H1 (cell line): ENCODE measurements around the gene LIG4. TPM values are rescaled to one million over a fixed set of nuclear protein-coding genes. Genes with fewer than 3 reads are reported as not detected.

Experiments used
- CTCF ChIA-PET: fragments of 300-600 bp; sonication (Branson Sonifier 250); formaldehyde crosslinking; loops from one replicate; lab custom pipeline; 2021; ENCODE audit not compliant: partially characterized antibody; lab: Charles Lee
- POLR2A ChIA-PET: fragments of 300-600 bp; sonication (Branson Sonifier 250); formaldehyde crosslinking; loops from one replicate; lab custom pipeline; 2021; ENCODE audit warnings: inconsistent platforms; ENCODE audit not compliant: partially characterized antibody; lab: Charles Lee
- DNase-seq, 2 experiments: peaks; one replicate each; pipeline versions ENCODE4 v3.0.0 to v3.0.0-alpha.2; 2010 to 2022; ENCODE audit warnings: low spot score in 2 of 2, low read depth in 1 of 2, mixed read lengths in 1 of 2
- FAIRE-seq: peaks from 2 replicates; lab custom pipeline; 2011; peaks lifted over from hg19 to GRCh38; lab: Jason Lieb, UNC
- H2AFZ ChIP-seq: 2 replicates; pipeline ENCODE4 v1.8.1; 2012; ENCODE audit warnings: low read length, inconsistent platforms
- H2AK5ac ChIP-seq: 2 replicates; pipeline ENCODE4 v1.6.1; 2013; ENCODE audit warnings: low read depth, low read length
- H2BK120ac ChIP-seq: replicated peaks from 2 replicates; pipeline ENCODE3; 2013; ENCODE audit warnings: low read depth, low read length, inconsistent platforms
- H2BK12ac ChIP-seq: 2 replicates; pipeline ENCODE4 v1.6.1; 2013; ENCODE audit warnings: low read depth, low read length
- H2BK15ac ChIP-seq: 2 replicates; pipeline ENCODE4 v1.6.1; 2013; ENCODE audit warnings: low read length
- H2BK20ac ChIP-seq: 2 replicates; pipeline ENCODE4 v1.6.1; 2013; ENCODE audit warnings: low read length
- H2BK5ac ChIP-seq: 2 replicates; pipeline ENCODE4 v1.6.1; 2013; ENCODE audit warnings: low read depth, low read length
- H3K14ac ChIP-seq: 2 replicates; pipeline ENCODE4 v1.6.1; 2013; ENCODE audit warnings: inconsistent platforms; ENCODE audit not compliant: insufficient read length
- H3K18ac ChIP-seq: 2 replicates; pipeline ENCODE4 v1.6.1; 2013; ENCODE audit warnings: low read length; ENCODE audit errors: extremely low read depth
- H3K23ac ChIP-seq: 2 replicates; pipeline ENCODE4 v1.6.1; 2013; ENCODE audit warnings: inconsistent platforms; ENCODE audit not compliant: insufficient read length
- H3K23me2 ChIP-seq: 2 replicates; pipeline ENCODE4 v1.6.1; 2013; ENCODE audit warnings: low read depth, low read length
- H3K27ac ChIP-seq: 2 replicates; pipeline ENCODE4 v1.6.1; 2011; ENCODE audit warnings: low read depth, low read length, inconsistent platforms
- H3K27me3 ChIP-seq, 4 experiments: replicated peaks in 1 of 4; 1 replicate in 1 of 4; 2 replicates in 3 of 4; pipeline versions ENCODE4 v1.6.1 to v1.8.1; 2011 to 2013; ENCODE audit warnings: low read length in 3 of 4, mild to moderate bottlenecking in 3 of 4, inconsistent platforms in 2 of 4, mixed read lengths in 2 of 4, moderate library complexity in 1 of 4; ENCODE audit not compliant: control insufficient read depth in 3 of 4, insufficient read depth in 3 of 4; ENCODE audit errors: extremely low read depth in 1 of 4
- H3K36me3 ChIP-seq, 4 experiments: 2 replicates each; pipeline versions ENCODE4 v1.6.1 to v1.8.1; 2011 to 2013; ENCODE audit warnings: mild to moderate bottlenecking in 4 of 4, low read length in 3 of 4, moderate library complexity in 2 of 4, control low read depth in 1 of 4, inconsistent platforms in 1 of 4; ENCODE audit not compliant: insufficient read depth in 4 of 4, control insufficient read depth in 2 of 4
- H3K4ac ChIP-seq: replicated peaks from 2 replicates; pipeline ENCODE3; 2013; ENCODE audit warnings: low read length, low read depth, mixed read lengths, inconsistent platforms; ENCODE audit not compliant: insufficient read length
- H3K4me1 ChIP-seq, 4 experiments: replicated peaks in 1 of 4; 1 replicate in 1 of 4; 2 replicates in 3 of 4; pipeline versions ENCODE4 v1.6.1 to v1.8.1; 2011 to 2013; ENCODE audit warnings: low read length in 3 of 4, inconsistent platforms in 2 of 4, mixed read lengths in 1 of 4; ENCODE audit not compliant: insufficient read depth in 4 of 4, control insufficient read depth in 3 of 4
- H3K4me2 ChIP-seq, 2 experiments: 2 replicates each; pipeline versions ENCODE4 v1.6.1 to v1.8.1; 2011 to 2013; ENCODE audit warnings: low read depth in 2 of 2, low read length in 2 of 2, control low read depth in 1 of 2, inconsistent platforms in 1 of 2, mild to moderate bottlenecking in 1 of 2; ENCODE audit not compliant: insufficient read depth in 1 of 2
- H3K4me3 ChIP-seq, 4 experiments: fragments of 200-600, 300-600 bp in 1 of 4; sonication (generic), shearing (Covaris generic), sonication (Bioruptor Twin) in 1 of 4; 2 replicates each; pipeline versions ENCODE4 v1.5.1 to v1.8.1; 2011 to 2016; ENCODE audit warnings: low read length in 4 of 4, low read depth in 3 of 4, control low read depth in 2 of 4, inconsistent platforms in 2 of 4, mild to moderate bottlenecking in 2 of 4, mixed read lengths in 1 of 4, moderate library complexity in 1 of 4; ENCODE audit not compliant: insufficient read depth in 2 of 4; ENCODE audit errors: extremely low read depth in 1 of 4
- H3K56ac ChIP-seq: replicated peaks from 2 replicates; pipeline ENCODE3; 2013; ENCODE audit warnings: low read depth, mild to moderate bottlenecking, mixed read lengths, low read length, inconsistent platforms; ENCODE audit not compliant: insufficient read length
- H3K79me1 ChIP-seq: 2 replicates; pipeline ENCODE4 v1.6.1; 2013; ENCODE audit warnings: low read depth, low read length, control low read depth
- H3K79me2 ChIP-seq, 2 experiments: 2 replicates each; pipeline versions ENCODE4 v1.6.1 to v1.8.1; 2012 to 2013; ENCODE audit warnings: low read length in 2 of 2, mild to moderate bottlenecking in 2 of 2, inconsistent platforms in 1 of 2; ENCODE audit not compliant: insufficient read depth in 2 of 2, control insufficient read depth in 1 of 2
- H3K9ac ChIP-seq, 4 experiments: replicated peaks in 1 of 4; 1 replicate in 1 of 4; 2 replicates in 3 of 4; pipeline versions ENCODE4 v1.6.1 to v1.8.1; 2011 to 2013; ENCODE audit warnings: low read depth in 3 of 4, low read length in 3 of 4, control low read depth in 2 of 4, mild to moderate bottlenecking in 2 of 4, moderate library complexity in 2 of 4, inconsistent platforms in 1 of 4; ENCODE audit errors: extremely low read depth in 1 of 4
- H3K9me3 ChIP-seq, 2 experiments: 2 replicates each; pipeline versions ENCODE4 v1.6.1 to v1.8.1; 2012 to 2013; ENCODE audit warnings: mild to moderate bottlenecking in 2 of 2, moderate library complexity in 2 of 2, control low read depth in 1 of 2, inconsistent platforms in 1 of 2, low read depth in 1 of 2, low read length in 1 of 2, mixed read lengths in 1 of 2; ENCODE audit not compliant: insufficient read depth in 2 of 2
- H4K20me1 ChIP-seq, 2 experiments: replicated peaks in 1 of 2; 2 replicates each; pipeline versions ENCODE3 to v1.8.1; 2011 to 2013; ENCODE audit warnings: inconsistent platforms in 2 of 2, low read length in 2 of 2, mild to moderate bottlenecking in 1 of 2; ENCODE audit not compliant: insufficient read depth in 2 of 2, control insufficient read depth in 1 of 2
- H4K5ac ChIP-seq: 2 replicates; pipeline ENCODE4 v1.6.1; 2013; ENCODE audit warnings: low read length, low read depth, mixed read lengths, inconsistent platforms; ENCODE audit not compliant: insufficient read length
- H4K8ac ChIP-seq: 2 replicates; pipeline ENCODE4 v1.8.0; 2013; ENCODE audit warnings: mild to moderate bottlenecking, moderate library complexity, low read length, inconsistent platforms; ENCODE audit not compliant: insufficient read depth; ENCODE audit errors: extremely low read depth
- H4K91ac ChIP-seq: replicated peaks from 2 replicates; pipeline ENCODE3; 2013; ENCODE audit warnings: low read length, mixed read lengths, inconsistent platforms; ENCODE audit not compliant: insufficient read length
- BCL11A ChIP-seq, 2 experiments: IDR thresholded peaks; one replicate each; pipeline ENCODE4 v1.6.1; 2011; ENCODE audit warnings: low read depth in 2 of 2, low read length in 2 of 2, mild to moderate bottlenecking in 2 of 2
- CBX5 ChIP-seq: fragments of 300-800, 300-1000 bp; sonication (generic); IDR thresholded peaks from 2 replicates; pipeline ENCODE4 v1.7.1; 2016; ENCODE audit warnings: antibody characterized with exemption, low read length, low read depth
- EZH2 ChIP-seq: fragments of 200-600 bp; sonication (generic); IDR thresholded peaks from 2 replicates; pipeline ENCODE4 v1.7.1; 2012; ENCODE audit warnings: low read depth, mild to moderate bottlenecking, moderate library complexity, low read length, inconsistent platforms; ENCODE audit not compliant: severe bottlenecking
- RBBP5 ChIP-seq: IDR thresholded peaks from 2 replicates; pipeline ENCODE4 v1.7.1; 2012; ENCODE audit warnings: low read depth, mild to moderate bottlenecking, inconsistent platforms, low read length, moderate library complexity, borderline replicate concordance
- RFX5 ChIP-seq: IDR thresholded peaks from 2 replicates; pipeline ENCODE4 v1.6.1; 2011; ENCODE audit warnings: low read depth, low read length, improper control_type of control experiment, borderline replicate concordance
- TEAD4 ChIP-seq: IDR thresholded peaks from 2 replicates; pipeline ENCODE4 v1.6.1; 2012; ENCODE audit warnings: low read depth, low read length, inconsistent platforms, mixed read lengths
- WGBS, 2 experiments: shearing (Covaris generic) in 1 of 2; methylation state at CpG; one replicate each; pipeline versions ENCODE4 v1.1.6 to v1.1.7; 2013 to 2015; ENCODE audit warnings: low lambda C conversion rate in 2 of 2, mixed read lengths in 2 of 2, inconsistent platforms in 1 of 2, low coverage in 1 of 2, missing lambda C conversion rate in 1 of 2; ENCODE audit not compliant: insufficient replicate concordance in 2 of 2, insufficient coverage in 1 of 2, insufficient read length in 1 of 2; ENCODE audit errors: extremely low coverage in 1 of 2, missing lambda C conversion rate in 1 of 2; 5-methylcytosine and 5-hydroxymethylcytosine counted together
- polyA plus RNA-seq, 7 experiments: library from polyadenylated mRNA; depleted of rRNA in 3 of 7; stranded (reverse) in 5 of 7; unstranded in 2 of 7; fragments of >200 nt in 5 of 7; fragments of 200-250 nt in 2 of 7; gene quantifications; 1 replicate in 5 of 7; 2 replicates in 1 of 7; 4 replicates in 1 of 7; pipeline versions ENCODE4 v1.2.1 to v1.2.3, GENCODE V29; 2011 to 2013; ENCODE audit warnings: missing spikeins in 2 of 7, mixed read lengths in 2 of 7
- total RNA-seq: library from RNA; stranded (reverse); fragmentation: NEBNext Ultra II Directional; extraction: Animal tissue kit (Norgen Biotek cat#: 25700); gene quantifications from 2 replicates; pipeline ENCODE4 v1.2.1, GENCODE V29; 2021
- TF ChIP-seq, protein P1 (sequence below): IDR thresholded peaks from 2 replicates; pipeline ENCODE4 v1.6.1; 2011; ENCODE audit warnings: low read depth, mild to moderate bottlenecking, low read length; ENCODE audit not compliant: insufficient read depth

Gene LIG4
- total and polyA plus RNA-seq, 2 of the 8 experiments (the other 6 are each of a cell fraction or from before 2014, with no cell fraction given) = 1.1 to 4.5 TPM

DNA sequence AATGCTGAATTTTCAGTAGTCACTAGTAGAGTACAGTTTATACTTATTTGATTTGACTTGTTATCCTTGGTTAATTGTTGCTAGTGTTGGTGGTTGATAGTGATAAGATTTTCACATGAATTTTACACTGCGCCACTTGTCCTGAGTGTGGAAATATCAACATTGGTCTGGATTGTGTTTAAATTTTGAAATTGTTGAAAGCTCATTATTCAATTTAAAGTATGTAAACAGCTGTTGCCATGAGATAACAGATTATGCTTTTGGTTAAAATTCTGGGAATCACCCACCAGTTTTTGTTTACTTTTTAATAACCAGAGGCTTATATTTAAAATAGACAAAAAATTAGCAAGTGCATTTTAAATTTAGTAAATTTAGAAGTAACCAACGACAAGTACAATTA is 41.9 kb upstream of the LIG4 start:
- H3K36me3 ChIP-seq = no peaks in the 10 kb centered on the region
- no peak overlapping the region for H3K23ac ChIP-seq
- no peak overlapping the region for H4K5ac ChIP-seq
- no peaks in the 10 kb centered on the region for H3K4me1 ChIP-seq
- H3K18ac ChIP-seq = no peak overlapping the region
- H2AFZ ChIP-seq = no peak overlapping the region
- no peaks in the 10 kb centered on the region for H3K9me3 ChIP-seq
- TF ChIP-seq, protein P1, sequence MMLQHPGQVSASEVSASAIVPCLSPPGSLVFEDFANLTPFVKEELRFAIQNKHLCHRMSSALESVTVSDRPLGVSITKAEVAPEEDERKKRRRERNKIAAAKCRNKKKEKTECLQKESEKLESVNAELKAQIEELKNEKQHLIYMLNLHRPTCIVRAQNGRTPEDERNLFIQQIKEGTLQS = no peak
- TF ChIP-seq CBX5 (no peak), RFX5 (no peak), TEAD4 (no peak), RBBP5 (no peak), BCL11A (IDR thresholded peaks at IDR 0.05; ENCODE audit: low read depth in 2 of 2, low read length in 2 of 2) (no peak), EZH2 (no peak)
- no peak overlapping the region for H3K27ac ChIP-seq
- no peak overlapping the region for H2AK5ac ChIP-seq
- no peak overlapping the region for H2BK5ac ChIP-seq
- H3K4me3 ChIP-seq = no peak overlapping the region
- H3K56ac ChIP-seq = no peak overlapping the region
- no peaks in the 10 kb centered on the region for H3K79me1 ChIP-seq
- H2BK120ac ChIP-seq = no peak overlapping the region
- H3K23me2 ChIP-seq = no peaks in the 10 kb centered on the region
- H2BK12ac ChIP-seq = no peak overlapping the region
- 80% methylated on average over 2 of the region's 2 CpGs; no CpG with 5 or more reads in 1 of the 2 experiments for WGBS, 2 experiments
- no peaks in the 10 kb centered on the region for H4K20me1 ChIP-seq
- ChIA-PET POLR2A (no interaction called here), CTCF (interaction anchor here (0.5 kb wide), 1 partner anchor 286 kb away, joined by 3 read pairs; no protein-coding TSS in a partner anchor)
- H2BK15ac ChIP-seq = no peak overlapping the region
- H4K8ac ChIP-seq = no peak overlapping the region
- no peak overlapping the region for H3K9ac ChIP-seq
- H3K27me3 ChIP-seq = no peaks in the 10 kb centered on the region
- no peak overlapping the region for H3K14ac ChIP-seq
- DNase-seq (no peak), FAIRE-seq (no peak)
- no peaks in the 10 kb centered on the region for H3K79me2 ChIP-seq
- no peak overlapping the region for H3K4me2 ChIP-seq
- H4K91ac ChIP-seq = no peak overlapping the region
- H2BK20ac ChIP-seq = no peak overlapping the region
- H3K4ac ChIP-seq = no peak overlapping the region
